ENCODE results near the gene PPP1R3C.

The PPP1R3C gene

GRCh38 chr10:91601212-91601611 lies 31.7 kb downstream of the PPP1R3C start:
- no peak for DNase-seq (ENCODE audit: low read depth, low spot score)

- peak; percentile 47 for DNase-seq (ENCODE audit: low read depth, low spot score)
Measured at GRCh38 chr10:91598211-91598977, 34.5 kb downstream of the PPP1R3C start.

- peak; percentile 56 for DNase-seq (ENCODE audit: low read depth, low spot score)
Measured at GRCh38 chr10:91597197-91597881, 35.5 kb downstream of the PPP1R3C start.

- DNase-seq (ENCODE audit: low read depth, low spot score), result peak; percentile 54
Measured at GRCh38 chr10:91596825-91597196, 36.1 kb downstream of the PPP1R3C start.

GRCh38 chr10:91593834-91594233 lies 39.0 kb downstream of the PPP1R3C start:
- DNase-seq (ENCODE audit: low read depth, low spot score), result no peak

GRCh38 chr10:91593366-91593765 lies 39.5 kb downstream of the PPP1R3C start:
- no peak for DNase-seq (ENCODE audit: low read depth, low spot score)

- DNase-seq (ENCODE audit: low read depth, low spot score), result no peak
Measured at GRCh38 chr10:91592266-91592975, 40.5 kb downstream of the PPP1R3C start.

- no peak for DNase-seq (ENCODE audit: low read depth, low spot score)
Measured at GRCh38 chr10:91591797-91592174, 41.1 kb downstream of the PPP1R3C start.

- DNase-seq (ENCODE audit: low read depth, low spot score), result peak; percentile 59
Measured at GRCh38 chr10:91590904-91591796, 41.7 kb downstream of the PPP1R3C start.

- peak; percentile 96 for DNase-seq (ENCODE audit: low read depth, low spot score)
Measured at GRCh38 chr10:91590142-91590903, 42.5 kb downstream of the PPP1R3C start.

GRCh38 chr10:91589658-91590035 lies 43.2 kb downstream of the PPP1R3C start:
- DNase-seq (ENCODE audit: low read depth, low spot score), result no peak

GRCh38 chr10:91589015-91589657 lies 43.7 kb downstream of the PPP1R3C start:
- DNase-seq (ENCODE audit: low read depth, low spot score), result peak; percentile 74

GRCh38 chr10:91587710-91588638 lies 44.9 kb downstream of the PPP1R3C start:
- peak; percentile 66 for DNase-seq (ENCODE audit: low read depth, low spot score)

GRCh38 chr10:91582153-91582554 lies 50.7 kb downstream of the PPP1R3C start:
- DNase-seq (ENCODE audit: low read depth, low spot score), result no peak

- peak; percentile 65 for DNase-seq (ENCODE audit: low read depth, low spot score)
Measured at GRCh38 chr10:91579329-91579985, 53.4 kb downstream of the PPP1R3C start.
